HG02884 (cell line): ENCODE data around the gene EGFR.

Source experiments
- ATAC-seq: cut with Tn5 transposase; IDR thresholded peaks from one replicate; pipeline ENCODE4 v1.9.1; 2021; ENCODE audit warnings: mild to moderate bottlenecking, moderate library complexity; ENCODE audit not compliant: unreplicated experiment

The EGFR gene

GRCh38 chr7:55206235-55207029 lies 187.6 kb downstream of the EGFR start:
- ATAC-seq, result peak; percentile 88

- ATAC-seq, result no peak
Observed at GRCh38 chr7:55207436-55208125, 188.8 kb downstream of the EGFR start.

- no peak for ATAC-seq
Observed at GRCh38 chr7:55209366-55209765, 190.5 kb downstream of the EGFR start.

GRCh38 chr7:55210176-55210575 lies 191.4 kb downstream of the EGFR start:
- ATAC-seq, result no peak

GRCh38 chr7:55210716-55211115 lies 191.9 kb downstream of the EGFR start:
- ATAC-seq, result no peak

- no peak for ATAC-seq
Observed at GRCh38 chr7:55211726-55212125, 192.9 kb downstream of the EGFR start.

- no peak for ATAC-seq
Observed at GRCh38 chr7:55212176-55212575, 193.4 kb downstream of the EGFR start.

GRCh38 chr7:55212838-55213237 lies 194.0 kb downstream of the EGFR start:
- no peak for ATAC-seq

- ATAC-seq, result no peak
Observed at GRCh38 chr7:55214707-55215106, 195.9 kb downstream of the EGFR start.

- ATAC-seq, result no peak
Observed at GRCh38 chr7:55223023-55223422, 204.2 kb downstream of the EGFR start.

GRCh38 chr7:55224111-55224510 lies 205.3 kb downstream of the EGFR start:
- ATAC-seq, result no peak

- no peak for ATAC-seq
Observed at GRCh38 chr7:55224810-55225209, 206.0 kb downstream of the EGFR start.

GRCh38 chr7:55230014-55230413 lies 211.2 kb downstream of the EGFR start:
- ATAC-seq, result no peak

- ATAC-seq, result no peak
Observed at GRCh38 chr7:55231736-55232280, 213.0 kb downstream of the EGFR start.

GRCh38 chr7:55233001-55233400 lies 214.2 kb downstream of the EGFR start:
- no peak for ATAC-seq

- ATAC-seq, result no peak
Observed at GRCh38 chr7:55234408-55234807, 215.6 kb downstream of the EGFR start.

GRCh38 chr7:55235115-55235514 lies 216.3 kb downstream of the EGFR start:
- ATAC-seq, result no peak

GRCh38 chr7:55235801-55236200 lies 217.0 kb downstream of the EGFR start:
- ATAC-seq, result no peak

- ATAC-seq, result no peak
Observed at GRCh38 chr7:55236476-55236875, 217.7 kb downstream of the EGFR start.

GRCh38 chr7:55237156-55237893 lies 218.5 kb downstream of the EGFR start:
- ATAC-seq, result no peak

GRCh38 chr7:55239406-55239805 lies 220.6 kb downstream of the EGFR start:
- no peak for ATAC-seq
